Osteocyte (in vitro differentiated cells): ENCODE data around the gene CD48. TPM values are rescaled to one million over a fixed set of nuclear protein-coding genes. Genes with fewer than 3 reads are reported as not detected.

Experiments used
- DNase-seq: peaks from one replicate; pipeline ENCODE4 v3.0.0; 2021; ENCODE audit warnings: mixed read lengths; ENCODE audit not compliant: unreplicated experiment; ENCODE audit errors: extremely low spot score
- H3K27ac Mint-ChIP-seq: one replicate; pipeline ENCODE4 v1.8.0; 2021; ENCODE audit warnings: mild to moderate bottlenecking, mixed read lengths; ENCODE audit not compliant: unreplicated experiment
- H3K27me3 Mint-ChIP-seq: one replicate; pipeline ENCODE4 v1.8.0; 2021; ENCODE audit warnings: mixed read lengths; ENCODE audit not compliant: unreplicated experiment
- H3K36me3 Mint-ChIP-seq: one replicate; pipeline ENCODE4 v1.8.0; 2021; ENCODE audit warnings: mixed read lengths; ENCODE audit not compliant: unreplicated experiment
- H3K4me1 Mint-ChIP-seq: one replicate; pipeline ENCODE4 v1.8.0; 2021; ENCODE audit warnings: mixed read lengths; ENCODE audit not compliant: unreplicated experiment
- H3K4me3 Mint-ChIP-seq: one replicate; pipeline ENCODE4 v1.8.0; 2021; ENCODE audit warnings: mild to moderate bottlenecking, moderate library complexity, mixed read lengths; ENCODE audit not compliant: unreplicated experiment
- H3K9me3 Mint-ChIP-seq: one replicate; pipeline ENCODE4 v1.8.0; 2021; ENCODE audit warnings: mixed read lengths; ENCODE audit not compliant: unreplicated experiment
- CTCF ChIP-seq: fragments of 200-600 bp; sonication (generic); IDR thresholded peaks from 2 replicates; pipeline ENCODE4 v1.5.0; 2021; ENCODE audit warnings: antibody characterized with exemption, mild to moderate bottlenecking, moderate library complexity
- total RNA-seq: library from RNA; stranded (reverse); gene quantifications from 2 replicates; pipeline ENCODE4 v1.2.1, GENCODE V29; 2021

The CD48 gene
- total RNA-seq, 1 donor from 2014 or later = not detected

GRCh38 chr1:160750608-160751007 lies 39.0 kb upstream of the CD48 start:
- Mint-ChIP-seq H3K36me3 (no peaks in the 10 kb centered on the region), H3K4me1 (no peaks in the 10 kb centered on the region), H3K9me3 (no peaks in the 10 kb centered on the region), H3K4me3 (no peak overlapping the region), H3K27me3 (no peaks in the 10 kb centered on the region), H3K27ac (no peak overlapping the region)
- no peak for DNase-seq
- no peak for TF ChIP-seq CTCF

GRCh38 chr1:160748878-160749269 lies 37.3 kb upstream of the CD48 start:
- no peak overlapping the region for H3K27ac Mint-ChIP-seq
- H3K4me1 Mint-ChIP-seq = no peaks in the 10 kb centered on the region
- H3K4me3 Mint-ChIP-seq = no peak overlapping the region
- no peak for DNase-seq
- H3K9me3 Mint-ChIP-seq = no peaks in the 10 kb centered on the region
- H3K36me3 Mint-ChIP-seq = no peaks in the 10 kb centered on the region
- TF ChIP-seq CTCF = no peak
- H3K27me3 Mint-ChIP-seq = no peaks in the 10 kb centered on the region

- no peak overlapping the region for H3K27ac Mint-ChIP-seq
- no peaks in the 10 kb centered on the region for H3K27me3 Mint-ChIP-seq
- no peak for TF ChIP-seq CTCF
- H3K36me3 Mint-ChIP-seq = no peaks in the 10 kb centered on the region
- H3K4me1 Mint-ChIP-seq = no peaks in the 10 kb centered on the region
- no peaks in the 10 kb centered on the region for H3K9me3 Mint-ChIP-seq
- no peak for DNase-seq
- H3K4me3 Mint-ChIP-seq = no peak overlapping the region
Measured at GRCh38 chr1:160748181-160748877, 36.7 kb upstream of the CD48 start.

GRCh38 chr1:160747717-160748116 lies 36.1 kb upstream of the CD48 start:
- no peaks in the 10 kb centered on the region for H3K27me3 Mint-ChIP-seq

More at GRCh38 chr1:160747717-160748116, 36.1 kb upstream of the CD48 start:
- Mint-ChIP-seq H3K36me3 (no peaks in the 10 kb centered on the region), H3K4me1 (no peaks in the 10 kb centered on the region), H3K27ac (no peak overlapping the region), H3K4me3 (no peak overlapping the region), H3K9me3 (no peaks in the 10 kb centered on the region)
- DNase-seq = no peak
- no peak for TF ChIP-seq CTCF
